Mucosa of gallbladder (tissue), 1 donor: Measurements from ENCODE around the gene CDH18. TPM values are rescaled to one million over a fixed set of nuclear protein-coding genes. Genes with fewer than 3 reads are reported as not detected.
"Not testable (repeated sequence)": the region's sequence is repeated elsewhere in the genome, so short reads cannot be mapped to it uniquely, and the experiment has no call there.

Experiments used
- DNase-seq: peaks from one replicate; pipeline ENCODE4 v3.0.0-alpha.2; 2020; ENCODE audit warnings: low spot score
- total RNA-seq: library from RNA; stranded (reverse); gene quantifications from one replicate; pipeline ENCODE4 v1.2.1, GENCODE V29; 2021
- donor health status: DM: no; HTN: no; CAD: no.

Gene CDH18
- total RNA-seq, 1 donor from 2014 or later = 0.32 TPM

DNA sequence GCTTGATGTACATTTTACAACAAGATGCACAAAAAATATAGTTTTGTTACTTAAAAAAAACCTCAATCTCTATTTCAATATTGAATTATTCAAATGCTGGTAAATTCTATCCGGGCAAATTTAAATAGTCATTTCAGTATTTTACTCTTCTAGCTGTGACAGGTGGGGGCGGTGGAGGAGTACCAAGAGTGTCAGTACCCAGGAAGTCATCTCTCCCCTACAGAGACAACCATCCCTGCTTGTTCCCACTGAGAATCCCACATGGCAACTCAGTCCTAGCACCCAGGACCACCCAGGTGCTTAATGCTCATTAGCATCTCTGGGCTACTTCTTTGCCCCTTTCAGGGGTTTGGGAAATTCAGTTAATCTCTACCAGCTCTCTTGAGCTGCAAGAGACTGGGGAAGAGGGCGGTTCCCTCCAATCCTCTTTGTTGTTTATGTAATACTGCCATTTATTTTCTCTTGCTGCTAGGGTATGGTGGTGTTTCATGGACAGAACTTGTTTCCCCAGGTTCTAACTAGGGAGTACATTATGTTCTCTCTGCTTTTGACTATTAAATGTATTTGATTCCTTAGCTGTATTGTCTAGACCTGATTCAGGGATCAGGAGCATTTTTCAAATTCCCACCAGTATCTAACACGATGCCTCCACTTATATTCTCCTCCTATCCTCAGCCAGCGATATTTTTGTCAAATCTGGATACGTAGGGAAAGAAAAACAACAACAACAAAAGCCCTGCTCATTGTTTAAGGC is 122.5 kb downstream of the CDH18 start:
- no peak for DNase-seq

DNA sequence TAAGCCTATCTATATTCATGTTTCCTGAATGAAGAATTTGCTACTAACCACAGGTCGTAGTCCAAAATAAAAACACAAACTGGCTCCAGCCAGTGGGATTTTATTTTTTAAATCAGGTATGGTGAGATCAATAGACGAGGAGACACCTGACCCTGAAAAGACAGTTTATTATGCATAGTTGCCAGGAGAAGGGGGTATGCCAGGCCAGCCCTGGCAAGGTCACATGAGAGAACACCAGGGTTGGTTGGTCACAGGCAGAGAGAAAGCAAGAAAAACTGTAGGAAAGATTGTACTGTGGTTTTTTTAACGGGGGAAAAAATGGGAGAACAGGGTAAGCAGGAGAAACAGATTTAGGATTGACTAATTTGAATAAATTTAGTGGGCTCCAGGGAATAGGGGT is 125.3 kb downstream of the CDH18 start:
- DNase-seq = no peak

DNA sequence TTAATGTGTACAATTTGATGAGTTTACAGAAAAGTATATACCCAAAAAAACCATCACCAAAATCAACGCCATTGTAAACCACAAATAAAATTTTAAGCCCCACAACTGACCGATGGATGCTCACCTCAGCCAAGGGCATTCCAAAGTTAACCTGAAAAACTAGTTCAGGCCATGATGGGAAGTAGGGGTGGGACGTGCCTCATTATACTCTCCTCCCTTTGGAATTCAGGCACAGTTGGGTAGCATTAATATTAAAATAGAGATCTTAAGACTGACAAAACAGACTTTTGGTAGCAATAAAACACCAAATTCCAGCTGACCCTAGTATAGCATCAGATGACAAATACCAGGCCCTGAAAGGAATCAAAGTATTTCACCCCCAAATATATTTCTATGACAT is 129.0 kb downstream of the CDH18 start:
- no peak for DNase-seq

DNA sequence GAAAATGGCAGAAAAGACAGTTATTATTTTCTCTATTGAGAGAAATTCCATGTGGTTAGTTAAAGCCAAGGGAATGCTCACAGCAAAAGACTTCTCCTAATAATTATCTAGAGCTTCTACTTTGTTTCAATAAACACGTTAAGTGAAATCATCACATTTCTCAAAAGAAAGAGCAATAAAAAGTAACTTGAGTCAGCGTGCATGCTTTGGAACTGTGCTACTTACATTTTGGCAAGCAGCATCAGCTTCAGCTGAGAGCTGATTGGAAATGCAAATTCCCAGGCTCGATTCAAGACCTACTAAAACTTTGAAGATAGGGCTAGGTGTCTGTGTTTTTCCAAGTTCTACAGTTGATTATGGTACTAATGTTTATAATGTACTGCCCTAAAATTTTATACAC is 132.1 kb downstream of the CDH18 start:
- DNase-seq = no peak

DNA sequence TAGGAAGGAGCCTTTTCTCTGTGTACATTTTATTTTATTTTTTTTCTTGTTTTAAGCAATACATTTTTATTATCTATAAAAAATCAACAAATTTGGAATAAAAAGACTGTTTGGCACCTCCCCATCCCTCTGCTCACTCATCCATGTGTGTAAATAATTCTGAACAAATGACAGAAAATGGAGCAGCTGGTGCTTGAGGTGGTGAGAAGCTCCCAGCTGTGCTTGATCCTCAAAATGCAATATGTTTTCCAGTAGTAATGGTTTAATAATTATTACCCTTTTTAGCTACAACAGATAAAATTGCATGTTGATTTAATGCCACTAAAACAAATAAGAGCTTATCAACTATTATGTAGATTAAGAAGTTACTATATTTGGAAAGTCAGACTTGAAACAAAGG is 132.5 kb downstream of the CDH18 start:
- no peak for DNase-seq

DNA sequence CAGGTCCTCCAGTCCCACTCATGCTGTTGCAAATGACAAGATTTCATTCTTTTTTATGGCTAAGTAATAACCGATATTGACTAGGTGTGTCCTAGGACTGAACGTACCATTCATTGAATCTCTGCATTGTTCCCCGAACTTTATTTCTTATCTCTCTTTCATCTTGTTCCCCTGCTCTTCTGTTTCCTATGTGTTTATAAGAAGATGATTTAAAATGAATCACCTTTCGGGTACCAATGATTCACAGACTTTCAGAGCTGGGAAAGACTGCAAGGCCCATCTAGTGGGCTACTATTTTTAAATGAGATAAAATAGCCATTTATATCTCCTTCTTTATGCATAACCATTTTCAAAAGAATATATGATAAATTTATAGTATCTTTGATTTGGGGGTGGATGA is 133.0 kb downstream of the CDH18 start:
- no peak for DNase-seq

DNA sequence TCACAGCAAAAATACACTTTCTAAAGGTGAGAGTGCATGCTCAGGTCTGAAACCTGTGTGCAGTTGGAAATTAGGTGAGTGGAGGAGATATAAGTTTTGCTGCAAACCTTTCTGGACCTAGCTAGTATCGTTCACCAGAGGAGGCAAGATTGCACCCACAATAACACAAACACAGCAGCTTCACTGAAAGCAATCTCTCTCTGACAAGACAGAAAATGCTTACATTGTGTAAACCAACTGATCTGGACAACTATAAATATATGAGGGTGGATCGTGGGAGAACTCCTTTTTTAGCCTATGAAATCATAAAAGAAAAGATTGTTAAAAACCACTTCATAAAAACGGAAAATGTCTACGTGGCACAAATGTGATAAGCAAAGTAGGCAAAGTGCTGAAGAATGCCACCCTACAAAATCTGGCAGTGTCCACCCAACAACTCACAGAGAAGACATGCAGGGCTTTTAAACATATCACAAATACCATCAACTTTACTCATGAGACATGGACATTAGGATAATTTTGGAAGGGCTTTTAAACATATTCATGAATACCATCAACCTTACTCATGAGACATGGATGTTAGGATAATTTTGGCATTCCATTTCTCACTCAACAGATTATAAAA is 134.3 kb downstream of the CDH18 start:
- no peak for DNase-seq

DNA sequence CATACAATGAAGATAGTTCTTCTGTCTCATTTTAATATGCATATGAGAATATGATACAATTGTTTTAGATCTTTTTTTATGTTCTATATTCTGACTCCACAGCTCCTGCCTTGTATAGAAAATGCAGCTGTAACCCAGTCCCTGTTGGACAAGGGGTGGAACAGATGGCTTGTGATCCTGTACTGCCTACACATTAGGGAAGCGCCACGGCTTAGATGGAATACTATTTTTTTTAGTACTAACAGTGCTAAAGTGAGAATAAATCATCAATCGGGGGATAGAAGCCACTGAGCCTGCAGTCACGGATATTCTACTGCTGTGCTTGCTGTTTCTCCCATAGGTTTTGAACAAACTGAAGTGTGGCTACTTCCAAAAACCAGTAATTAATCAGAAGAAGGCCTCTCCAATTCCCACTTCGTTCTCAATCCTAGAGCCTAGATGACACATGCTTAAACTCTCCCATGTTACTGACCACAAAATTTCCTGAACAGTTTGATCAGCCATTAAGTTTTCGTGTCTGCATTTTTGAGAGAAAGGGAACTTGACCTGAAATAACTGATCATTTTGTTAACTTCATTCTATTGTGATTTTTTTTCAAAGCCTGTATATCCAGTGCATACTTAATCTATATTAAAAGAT is 150.3 kb downstream of the CDH18 start:
- DNase-seq = no peak

DNA sequence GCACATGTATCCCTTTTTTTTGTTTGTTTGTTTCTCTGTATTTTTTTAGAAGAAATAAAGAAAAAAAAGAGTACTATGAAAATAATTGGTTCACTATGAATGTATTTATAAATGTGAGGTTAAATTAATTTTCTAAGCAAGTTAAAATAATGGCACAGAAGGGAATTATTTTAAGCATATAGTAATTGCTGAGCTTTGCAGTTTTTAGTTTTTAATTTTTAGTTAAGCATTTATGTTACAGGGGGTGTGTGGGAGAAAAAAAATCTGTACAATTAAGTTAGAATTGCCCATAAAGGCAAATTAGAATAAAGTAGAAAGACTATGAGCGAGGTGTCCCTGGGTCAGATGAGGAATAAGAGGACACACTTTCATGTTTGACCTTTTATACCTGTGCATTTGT is 152.6 kb downstream of the CDH18 start:
- no peak for DNase-seq

DNA sequence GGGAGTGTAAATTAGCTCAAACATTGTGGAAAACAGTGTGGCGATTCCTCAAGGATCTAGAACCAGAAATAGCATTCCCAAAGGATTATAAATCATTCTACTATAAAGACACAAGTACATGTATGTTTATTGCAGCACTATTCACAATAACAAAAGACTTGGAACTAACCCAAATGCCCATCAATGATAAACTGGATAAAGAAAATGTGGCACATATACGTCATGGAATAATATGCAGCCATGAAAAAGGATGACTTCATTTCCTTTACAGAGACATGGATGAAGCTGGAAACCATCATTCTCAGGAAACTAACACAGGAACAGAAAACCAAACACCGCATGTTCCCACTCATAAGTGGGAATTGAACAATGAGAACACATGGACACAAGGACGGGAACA is 175.3 kb downstream of the CDH18 start:
- DNase-seq = not testable (repeated sequence)

DNA sequence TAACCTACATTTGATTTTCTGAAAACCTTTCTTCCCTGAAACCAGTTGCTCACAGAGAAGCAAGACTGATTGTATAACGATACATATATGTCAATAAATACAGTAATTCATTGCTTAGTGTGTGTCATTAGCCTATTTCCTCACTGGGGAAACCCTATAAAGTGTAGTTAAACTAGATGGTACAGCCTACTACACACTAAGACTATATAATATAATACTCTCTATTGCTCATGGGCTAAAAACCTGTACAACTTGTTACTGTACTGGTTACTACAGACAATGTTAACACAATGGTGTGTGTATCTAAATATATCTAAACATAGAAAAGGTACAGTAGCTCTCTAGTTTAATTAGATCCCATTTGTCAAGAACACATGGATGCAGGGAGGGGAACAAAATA is 181.2 kb downstream of the CDH18 start:
- DNase-seq = no peak

DNA sequence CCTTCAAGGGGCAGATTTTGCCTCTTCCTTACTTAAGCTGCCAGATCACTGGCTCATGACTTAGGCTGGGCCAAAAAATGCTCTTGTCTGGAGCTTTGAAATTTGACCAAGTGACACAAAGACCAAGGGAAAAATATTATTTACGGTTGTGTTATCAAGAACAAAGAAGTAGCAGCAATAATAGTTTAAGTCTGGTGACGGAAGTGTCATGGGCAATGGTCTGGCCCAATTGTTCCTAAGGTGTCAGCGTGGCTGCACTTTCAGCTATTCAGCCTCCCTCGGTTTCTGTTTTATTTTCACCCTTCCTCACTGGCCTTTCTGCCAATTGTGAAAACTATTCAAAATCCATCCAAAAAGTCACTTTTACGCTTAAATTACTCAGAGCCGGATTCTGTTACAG is 185.3 kb downstream of the CDH18 start:
- DNase-seq = no peak

DNA sequence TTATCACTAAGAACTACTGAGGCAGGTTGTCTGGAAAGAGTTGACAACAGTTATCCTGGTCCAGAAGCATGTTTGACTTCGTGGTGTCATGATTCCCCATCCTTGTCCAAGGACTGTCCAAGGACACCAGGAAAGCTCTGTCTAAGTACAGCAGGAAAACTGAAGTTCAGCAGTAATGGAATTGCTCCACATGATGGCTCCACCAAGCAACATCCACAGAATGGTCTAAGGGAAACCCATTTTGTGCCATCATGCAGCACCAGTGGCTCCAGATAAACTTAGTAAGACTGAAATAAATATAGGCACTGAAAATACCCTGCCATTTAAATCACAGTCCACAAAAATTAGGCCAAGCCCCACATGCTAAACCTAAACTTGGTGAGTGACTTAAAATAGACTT is 192.8 kb downstream of the CDH18 start:
- DNase-seq = no peak

DNA sequence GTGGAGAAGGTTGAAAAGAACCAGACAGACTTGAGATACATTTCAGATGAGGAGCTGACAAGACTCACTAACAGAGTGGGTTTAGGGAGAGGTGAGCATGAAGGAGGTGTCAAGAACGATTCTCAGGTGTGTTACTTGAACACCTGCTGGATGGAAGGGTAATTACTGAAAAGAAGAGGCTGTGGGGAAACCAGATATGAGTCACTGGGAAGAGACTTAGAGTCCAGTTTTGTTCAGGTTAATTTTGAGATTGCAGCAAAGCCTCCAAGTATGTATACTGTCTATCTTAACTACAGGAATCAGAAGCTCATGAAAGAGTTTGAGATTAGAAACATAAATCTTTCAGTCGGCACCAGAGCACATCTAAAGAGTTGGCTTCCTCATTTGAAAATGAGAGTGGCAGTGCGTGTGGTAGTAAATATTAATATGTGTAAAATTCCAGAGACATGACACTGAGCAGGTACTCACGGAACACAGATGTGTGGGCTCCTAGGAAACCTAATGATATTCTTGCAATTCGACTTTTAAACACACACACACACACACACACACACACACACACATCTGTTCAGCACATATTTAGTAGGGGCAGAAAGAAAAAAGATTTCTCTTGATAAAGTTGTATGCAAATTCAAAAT is 197.1 kb downstream of the CDH18 start:
- no peak for DNase-seq

DNA sequence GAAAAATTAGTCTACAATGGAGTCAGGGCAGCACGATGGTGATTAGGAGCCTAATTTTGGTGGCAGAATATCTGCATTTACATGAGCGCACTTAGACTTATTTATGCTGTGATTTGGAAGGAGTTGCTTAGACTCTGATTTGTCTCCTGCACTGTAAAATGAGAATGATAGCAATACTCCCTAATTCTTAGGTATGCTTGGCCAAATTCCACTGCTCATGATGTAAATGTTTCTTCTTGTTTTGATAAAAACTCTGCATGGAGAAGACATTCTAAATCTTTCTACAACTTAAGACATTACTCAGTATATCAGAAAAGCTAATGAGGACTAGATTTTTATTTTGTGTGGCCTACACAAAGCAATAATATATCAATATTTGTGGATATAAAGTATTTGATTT is 205.4 kb downstream of the CDH18 start:
- no peak for DNase-seq

DNA sequence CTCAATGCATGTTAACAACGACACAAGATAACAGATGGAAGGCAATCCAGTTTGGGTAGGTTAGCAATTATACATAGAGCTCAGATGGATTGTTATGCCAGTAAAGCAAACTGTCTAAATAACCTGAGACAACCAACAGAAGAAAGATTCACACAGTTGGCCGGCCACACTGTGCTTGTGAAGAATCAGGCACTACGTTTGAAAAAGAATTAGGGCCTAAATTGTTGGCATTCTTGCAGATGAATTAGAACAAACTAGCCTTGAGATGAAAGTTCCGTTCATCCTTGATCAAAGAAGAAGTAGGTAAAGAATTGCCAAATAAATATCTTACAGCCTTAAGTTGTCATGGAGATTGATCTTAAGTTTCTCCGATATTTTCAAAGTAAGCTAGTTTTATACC is 210.6 kb downstream of the CDH18 start:
- no peak for DNase-seq

DNA sequence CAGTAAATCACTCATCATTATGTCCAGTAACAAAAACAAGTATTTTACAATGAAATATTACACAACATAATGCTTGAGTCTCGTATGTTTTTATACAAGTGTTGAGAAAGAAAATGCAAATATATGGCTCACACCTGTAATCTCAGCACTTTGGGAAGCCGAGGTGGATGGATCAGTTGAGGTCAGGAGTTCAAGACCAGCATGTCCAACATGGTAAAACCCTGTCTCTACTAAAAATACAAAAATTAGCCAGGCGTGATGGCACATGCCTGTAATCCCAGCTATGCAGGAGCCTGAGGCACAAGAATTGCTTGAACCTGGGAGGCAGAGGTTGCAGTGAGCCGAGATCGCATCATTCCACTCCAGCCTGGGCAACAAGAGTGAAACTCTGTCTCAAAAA is 211.1 kb downstream of the CDH18 start:
- DNase-seq = not testable (repeated sequence)

DNA sequence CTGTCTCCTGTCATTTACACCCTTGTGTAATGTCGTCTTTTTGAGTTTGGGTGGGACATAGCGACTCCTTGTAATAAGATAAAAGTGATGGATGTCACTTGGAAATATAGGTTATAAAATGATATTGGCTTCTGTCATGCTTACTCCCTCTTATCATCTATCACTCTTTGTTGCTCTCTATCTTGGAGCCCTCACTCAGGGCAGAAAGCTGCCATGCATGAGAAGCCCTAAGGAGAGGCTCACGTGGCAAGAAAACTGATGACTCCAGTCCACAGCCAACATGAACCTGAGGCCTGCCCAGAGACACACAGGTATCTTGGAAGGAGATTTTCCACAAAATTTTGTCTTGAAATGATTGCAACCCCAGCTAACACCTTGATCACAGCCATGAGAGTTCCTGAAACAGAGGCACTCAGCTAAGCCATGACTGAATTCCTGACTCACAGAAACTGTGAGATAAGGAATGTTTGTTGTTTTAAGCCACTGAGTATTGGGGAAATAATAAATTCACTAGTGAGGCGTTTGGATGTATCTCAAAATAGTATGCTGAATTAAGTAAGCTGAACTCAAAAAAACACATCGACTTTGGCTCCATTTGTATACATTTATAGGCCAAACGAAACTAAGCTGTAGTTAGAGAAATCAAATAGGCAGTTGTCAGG is 216.7 kb downstream of the CDH18 start:
- no peak for DNase-seq

DNA sequence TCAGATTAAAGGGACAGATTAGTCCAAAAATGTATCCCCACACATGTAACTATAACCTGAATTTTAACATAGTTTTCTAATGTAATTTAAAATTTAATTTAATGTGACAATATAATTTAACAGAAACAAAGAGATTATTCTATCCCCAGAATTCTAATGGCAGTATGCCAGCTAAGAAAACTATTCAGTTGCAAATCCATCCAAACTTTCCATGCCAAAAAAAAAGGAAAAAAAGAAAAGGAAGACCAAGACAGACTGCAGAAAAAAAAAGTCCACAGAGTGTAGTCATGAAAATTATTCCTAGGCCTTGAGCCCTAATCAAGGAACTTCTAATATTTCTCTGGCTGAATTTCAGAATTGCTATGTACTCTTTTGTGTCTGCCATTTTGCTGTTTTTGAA is 217.6 kb downstream of the CDH18 start:
- no peak for DNase-seq

DNA sequence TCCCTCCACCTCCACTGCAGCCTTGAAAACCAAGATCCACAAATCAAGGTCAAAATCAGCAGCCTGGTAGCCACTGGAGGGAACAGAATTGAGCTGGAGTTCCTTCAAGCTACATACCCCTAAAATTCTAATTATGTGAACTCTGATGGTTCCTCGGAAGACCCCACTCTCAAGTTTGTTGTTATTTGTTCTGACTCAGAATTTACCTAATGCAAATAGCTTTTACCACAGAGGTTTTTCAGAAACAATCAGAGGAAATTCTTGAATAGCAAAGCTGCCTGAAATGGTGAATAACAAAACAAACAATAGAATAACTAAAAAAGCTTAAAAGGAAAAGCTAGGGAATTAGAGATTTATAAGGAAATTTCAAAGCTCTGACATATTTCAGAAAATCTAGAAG is 220.0 kb downstream of the CDH18 start:
- DNase-seq = no peak

DNA sequence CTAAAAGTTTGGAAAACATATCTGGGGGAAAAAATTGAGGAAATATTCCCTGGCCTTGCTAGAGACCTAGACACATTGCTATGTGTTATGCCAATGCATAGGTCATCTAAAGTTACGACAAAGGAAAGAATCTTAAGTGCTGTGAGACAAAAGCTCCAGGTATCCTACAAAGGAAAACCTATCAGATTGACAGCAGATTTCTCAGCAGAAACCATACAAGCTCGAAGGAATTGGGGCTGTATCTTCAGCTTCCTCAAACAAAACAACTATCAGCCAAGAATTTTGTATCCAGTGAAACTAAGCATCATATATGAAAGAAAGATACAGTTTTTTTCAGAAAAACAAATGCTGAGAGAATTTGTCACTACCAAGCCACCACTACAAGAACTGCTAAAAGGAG is 234.4 kb downstream of the CDH18 start:
- no peak for DNase-seq

DNA sequence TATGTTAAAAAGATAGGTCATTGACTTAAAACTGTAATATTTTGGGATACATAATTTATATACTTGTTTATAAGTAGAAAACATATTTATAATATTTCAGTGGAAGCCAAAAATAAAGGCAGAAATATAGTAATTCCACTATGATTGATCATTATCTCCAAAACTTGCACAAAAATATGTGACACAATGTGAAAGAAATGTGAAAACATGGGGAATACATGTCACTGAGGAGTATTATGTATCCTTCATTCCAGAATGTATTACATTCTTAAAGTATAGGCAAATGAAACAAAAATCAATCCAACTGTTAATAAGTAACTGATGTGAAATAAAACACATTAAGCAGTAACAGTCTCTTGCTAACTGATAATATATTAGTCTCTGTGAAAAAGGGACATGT is 236.7 kb downstream of the CDH18 start:
- no peak for DNase-seq
